Smooth muscle cell of the brain vasculature (primary cell): ENCODE measurements around the gene GLCE.
A peak's percentile ranks its signal among the peaks of the same experiment; 100 is the strongest.

Experiments used
- DNase-seq: peaks from one replicate; pipeline ENCODE4 v3.0.0-alpha.2; 2012; ENCODE audit warnings: low read depth, low spot score

The GLCE gene

DNA sequence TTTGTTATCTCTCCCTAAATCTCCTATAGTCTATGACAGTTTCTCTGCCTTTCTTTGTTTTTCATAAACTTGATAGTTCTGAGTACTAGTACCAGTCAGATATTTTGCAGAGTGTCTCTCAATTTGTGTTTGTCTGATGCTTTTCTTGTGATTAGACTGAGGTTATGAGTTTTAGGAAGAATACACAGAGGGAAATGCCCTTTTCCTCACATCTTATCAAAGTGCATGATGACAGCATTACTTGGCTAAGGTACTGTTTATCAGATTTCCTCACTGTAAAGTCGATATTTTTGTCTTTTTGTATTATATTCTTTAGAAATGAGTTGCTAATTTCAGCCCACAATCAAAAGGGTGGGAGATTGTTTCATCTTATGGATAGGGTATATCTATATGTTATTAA, 45.6 kb downstream of the GLCE start:
- DNase-seq: no peak

GRCh38 chr15:69209661-69210060, 49.2 kb downstream of the GLCE start:
- no peak for DNase-seq

GRCh38 chr15:69210574-69210973, 50.1 kb downstream of the GLCE start:
- no peak for DNase-seq

- DNase-seq: no peak
Measured at GRCh38 chr15:69213786-69214185, 53.4 kb downstream of the GLCE start.

DNA sequence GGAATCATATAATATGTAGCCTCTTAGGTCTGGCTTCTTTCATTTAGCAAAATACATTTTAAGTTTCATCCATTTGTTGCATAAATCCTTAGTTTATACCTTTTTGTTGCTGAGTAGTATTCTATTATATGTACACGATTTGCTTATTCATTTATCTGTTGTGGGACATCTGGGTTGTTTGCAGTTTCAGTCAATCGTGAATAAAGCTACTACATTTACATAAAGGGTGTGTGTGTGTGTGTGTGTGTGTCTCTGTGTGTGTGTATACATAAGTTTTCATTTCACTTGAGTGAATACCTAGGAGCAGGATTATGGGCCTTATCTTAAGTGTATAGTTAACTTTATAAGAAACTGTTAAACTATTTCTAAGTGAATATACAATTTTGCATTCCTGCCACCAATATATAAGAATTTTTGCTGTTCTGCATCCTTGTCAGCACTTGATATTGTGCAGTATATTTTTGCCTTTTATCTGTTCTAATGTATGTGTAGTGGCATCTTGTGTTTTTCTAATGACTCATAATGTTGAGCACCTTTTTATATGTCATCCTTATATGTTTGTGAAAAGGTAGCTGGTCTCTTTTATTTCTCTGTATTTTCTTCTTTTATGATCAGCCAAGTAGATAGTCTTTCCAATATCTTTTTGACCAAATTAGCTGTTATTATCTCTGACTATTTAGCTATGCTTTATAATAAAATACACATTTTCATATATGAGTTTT, 55.0 kb downstream of the GLCE start:
- DNase-seq: no peak

DNA sequence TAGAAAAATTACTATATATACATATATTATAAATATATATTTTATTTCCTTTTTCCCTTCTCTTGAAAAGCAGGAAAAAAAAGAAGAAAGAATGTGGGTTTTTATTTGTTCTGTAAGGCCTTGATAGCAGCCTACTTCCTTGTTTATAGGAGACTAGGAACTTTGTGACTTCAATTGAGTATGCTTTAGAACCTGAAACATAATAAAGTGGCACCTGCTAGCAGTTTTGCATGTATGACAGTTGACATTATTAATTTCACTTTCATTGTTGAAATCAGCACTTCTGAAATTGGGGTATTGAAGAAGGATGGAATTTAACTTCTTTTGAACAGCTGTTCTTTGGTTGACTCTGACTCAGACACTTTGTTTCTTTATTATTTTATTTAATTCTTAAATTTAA, 56.9 kb downstream of the GLCE start:
- DNase-seq: no peak

GRCh38 chr15:69219690-69220089, 59.3 kb downstream of the GLCE start:
- no peak for DNase-seq

DNA sequence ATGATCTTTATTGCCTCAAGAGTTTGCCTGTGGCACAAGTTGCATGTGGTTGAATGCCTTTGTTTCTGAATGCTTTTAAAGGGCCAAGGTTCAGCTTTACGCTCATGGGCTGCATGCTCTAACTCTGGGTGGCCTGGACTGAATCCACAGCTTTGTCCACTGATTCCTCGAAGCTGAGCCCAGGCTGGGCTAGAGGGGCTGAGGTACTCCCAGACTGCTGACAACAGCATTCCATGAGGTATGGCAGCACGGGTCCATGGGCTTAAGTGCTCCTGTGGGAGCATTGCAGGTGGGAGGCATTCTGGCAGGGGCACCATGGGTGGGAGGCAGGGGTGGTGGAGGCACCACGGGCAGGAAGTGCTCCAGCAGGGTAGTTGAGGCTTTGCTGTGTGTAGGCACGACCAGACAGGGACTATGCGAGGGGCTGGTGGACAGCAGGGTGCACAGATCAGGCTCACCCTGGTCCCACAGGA, 61.6 kb downstream of the GLCE start:
- no peak for DNase-seq

DNA sequence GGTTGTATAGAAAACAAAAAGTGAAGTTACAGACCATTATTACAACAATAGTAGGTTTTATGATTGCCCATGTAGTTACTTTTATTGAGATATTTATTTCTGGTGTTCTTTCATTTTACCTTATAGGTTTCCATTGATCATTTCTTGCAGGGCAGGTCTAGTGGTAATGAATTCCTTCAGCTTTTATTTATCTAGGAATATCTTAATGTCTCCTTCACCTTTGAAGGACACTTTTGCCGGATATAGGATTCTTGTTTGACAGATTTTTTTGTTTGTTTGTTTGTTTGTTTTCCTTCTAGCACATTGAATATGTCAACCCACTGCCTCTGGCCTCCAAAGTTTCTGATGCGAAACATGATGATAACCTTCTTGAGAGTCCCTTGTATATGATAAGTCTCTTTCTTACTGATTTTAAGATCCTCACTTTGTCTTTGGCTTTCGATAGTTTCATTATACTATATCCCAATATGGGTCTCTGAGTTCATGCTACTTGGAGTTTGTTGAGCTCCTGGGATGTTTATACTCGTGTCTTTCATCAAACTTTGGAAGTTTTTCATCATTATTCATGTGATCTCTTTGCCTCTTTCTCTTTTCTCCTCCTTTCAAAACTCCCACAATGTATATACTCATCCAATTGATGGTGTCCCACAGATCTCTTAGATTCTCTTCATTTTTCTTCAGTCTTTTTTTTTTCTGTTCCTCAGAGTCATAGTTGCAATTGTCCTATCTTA, 62.8 kb downstream of the GLCE start:
- DNase-seq: no peak

GRCh38 chr15:69224383-69224782, 63.9 kb downstream of the GLCE start:
- no peak for DNase-seq

DNA sequence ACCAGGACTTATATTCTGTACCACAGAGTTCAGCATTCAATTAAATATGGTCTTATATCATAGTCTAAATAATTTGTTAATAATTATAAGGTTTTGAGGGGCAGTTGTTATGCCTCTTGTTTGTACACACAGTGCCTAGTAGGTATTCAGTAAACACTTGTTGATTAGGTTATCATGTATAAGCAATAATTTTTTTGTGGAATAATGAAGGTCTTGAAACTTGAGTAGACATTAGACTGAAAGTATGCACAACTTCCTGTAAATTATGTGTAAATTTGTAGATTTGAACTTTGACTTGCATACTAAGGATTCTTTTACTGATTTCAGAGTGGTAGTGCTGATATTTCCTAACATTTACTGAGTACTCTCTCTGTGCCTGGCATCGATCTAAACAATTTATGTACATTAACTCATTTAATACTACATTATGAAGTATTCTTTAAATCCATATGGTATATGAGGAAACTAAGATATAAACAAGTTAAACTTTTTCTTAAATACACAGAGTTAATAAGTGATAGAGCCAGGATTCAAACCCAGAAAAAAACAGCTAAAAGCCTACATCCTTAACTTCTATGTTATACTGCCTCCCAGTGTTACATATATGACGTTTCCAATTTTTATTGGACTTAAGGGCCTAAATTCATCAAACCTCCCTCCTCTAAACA, 65.1 kb downstream of the GLCE start:
- DNase-seq: peak; percentile 17

GRCh38 chr15:69226023-69226355, 65.6 kb downstream of the GLCE start:
- DNase-seq: no peak

DNA sequence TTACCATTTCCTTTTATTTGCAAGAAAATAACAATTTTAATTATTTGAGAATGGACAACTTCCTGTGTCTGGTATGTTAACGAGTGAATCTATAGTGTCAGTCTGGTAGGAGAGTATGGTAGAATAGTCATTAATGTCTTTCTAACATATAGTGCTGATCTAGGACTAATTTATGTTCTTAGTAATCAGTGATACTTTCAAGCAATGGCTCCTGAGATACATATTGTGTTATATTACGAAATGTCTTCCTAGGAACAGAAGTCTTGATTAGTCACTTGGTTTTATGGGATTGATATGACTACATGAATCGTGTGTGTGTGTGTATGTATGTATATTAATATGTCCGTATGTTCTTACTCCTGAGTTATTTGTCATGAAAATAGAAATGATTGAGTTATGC, 71.7 kb downstream of the GLCE start:
- DNase-seq: no peak

DNA sequence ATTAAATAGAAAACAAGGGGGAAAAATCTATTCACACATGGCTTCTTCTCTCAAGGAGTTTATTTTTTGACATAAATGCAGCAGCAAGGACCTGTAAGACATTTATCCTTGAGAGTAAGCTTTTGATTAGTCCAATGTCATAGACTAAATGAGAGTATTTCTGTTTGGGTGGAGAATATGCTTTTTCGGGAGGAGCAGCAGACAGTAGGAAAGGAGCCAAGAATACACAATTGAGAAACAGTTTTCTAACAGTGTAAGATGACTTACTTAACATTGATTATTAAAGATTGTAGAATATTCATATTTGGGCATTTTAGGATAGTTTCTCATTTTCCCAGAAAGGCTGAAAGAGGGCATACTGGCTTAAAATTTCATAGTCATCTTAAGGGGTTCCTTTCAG, 72.3 kb downstream of the GLCE start:
- no peak for DNase-seq

DNA sequence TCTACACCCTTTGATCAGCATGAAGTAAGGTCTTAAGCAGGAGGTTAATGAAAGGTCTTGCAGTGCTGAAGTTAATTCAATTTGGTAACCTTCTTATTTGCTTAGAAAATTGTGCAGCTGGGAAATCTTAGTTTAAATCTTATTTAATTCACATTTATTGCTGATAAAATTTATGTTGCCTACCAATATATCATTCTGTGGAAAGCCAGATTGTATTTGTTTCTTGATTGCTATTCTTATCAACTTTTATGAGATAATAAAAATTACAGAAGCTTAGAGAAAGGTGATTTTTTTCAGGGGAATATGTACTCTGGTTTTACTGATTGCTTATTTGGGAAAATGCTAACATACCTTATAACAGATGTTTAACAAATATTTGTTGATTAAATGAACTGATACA, 74.2 kb downstream of the GLCE start:
- DNase-seq: no peak

DNA sequence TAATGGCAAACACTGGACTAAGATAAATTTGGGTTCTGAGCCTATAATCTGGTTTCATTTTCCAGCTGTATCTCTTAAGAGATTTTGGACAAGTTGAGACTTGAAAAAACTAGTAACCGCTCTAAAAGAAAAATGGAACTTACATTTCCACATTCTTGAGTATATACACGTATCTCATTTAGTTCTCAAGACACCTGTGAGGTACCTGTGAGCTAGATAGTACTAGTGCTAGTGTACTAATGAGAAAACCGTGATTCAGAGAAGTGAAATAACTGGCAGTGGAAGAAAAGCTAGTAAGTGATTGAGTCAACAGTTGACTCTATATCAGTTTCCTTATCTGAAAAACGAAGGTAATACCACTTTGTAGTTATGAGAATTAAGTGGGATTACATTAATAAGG, 76.1 kb downstream of the GLCE start:
- DNase-seq: no peak

DNA sequence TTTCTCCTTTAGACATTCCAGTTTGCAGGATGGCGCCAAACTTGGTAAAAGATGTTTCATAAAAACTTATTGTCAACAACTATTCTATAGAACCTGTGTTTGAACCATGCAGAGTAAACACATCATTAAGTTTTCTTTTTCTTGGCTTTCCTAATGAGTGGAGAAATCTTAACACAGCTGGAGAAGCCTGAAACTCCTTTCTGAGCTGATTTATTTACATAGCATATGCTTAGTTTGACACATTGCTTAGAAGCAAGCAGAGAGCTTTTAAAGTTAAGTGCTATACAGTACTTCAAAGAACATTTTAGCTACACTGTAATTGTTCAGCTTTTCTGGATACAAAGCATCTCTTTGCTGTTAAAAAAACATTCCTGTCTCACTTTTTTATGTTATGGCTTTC, 77.3 kb downstream of the GLCE start:
- DNase-seq: no peak

GRCh38 chr15:69244798-69245197, 84.4 kb downstream of the GLCE start:
- no peak for DNase-seq

DNA sequence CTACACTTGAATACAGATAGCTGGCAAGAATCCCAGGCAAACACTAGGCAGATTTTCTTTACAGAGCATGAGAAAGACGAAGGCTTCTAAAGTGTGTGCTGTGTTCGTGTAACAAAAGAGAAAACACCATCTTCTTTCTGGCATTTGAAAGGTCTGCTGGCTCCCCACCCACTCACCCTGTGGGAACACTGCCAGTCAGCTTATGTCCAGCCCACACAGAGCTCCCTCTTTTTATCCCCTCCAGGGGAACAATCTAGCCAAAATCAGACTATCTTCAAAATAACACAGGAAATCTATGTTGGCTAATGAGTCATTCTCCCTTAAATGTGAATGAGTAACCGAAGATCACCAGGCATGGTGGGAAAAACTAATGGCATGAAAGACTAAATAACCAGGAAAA, 92.7 kb downstream of the GLCE start:
- DNase-seq: peak; percentile 67

- no peak for DNase-seq
Measured at GRCh38 chr15:69265347-69265955, 105.0 kb downstream of the GLCE start.

GRCh38 chr15:69271217-69271616, 110.8 kb downstream of the GLCE start:
- no peak for DNase-seq

GRCh38 chr15:69272139-69272538, 111.7 kb downstream of the GLCE start:
- DNase-seq: no peak
